22Rv1 (cell line): ENCODE measurements around the gene SLC16A12.

Experiments used
- CTCF ChIP-seq: fragments of 450-650 bp; IDR thresholded peaks from 2 replicates; pipeline ENCODE4 v1.5.1; 2017; ENCODE audit warnings: mild to moderate bottlenecking
- ZFX ChIP-seq: fragments of 450-650 bp; IDR thresholded peaks from 2 replicates; pipeline ENCODE4 v1.6.1; 2017; ENCODE audit warnings: antibody characterized with exemption, borderline replicate concordance

- no peak for TF ChIP-seq CTCF
- TF ChIP-seq ZFX = no peak
Measured at GRCh38 chr10:89481662-89482061, 53.7 kb downstream of the SLC16A12 start.
